Stimulated activated CD4-positive, alpha-beta T cell treated with anti-CD3 and anti-CD28 coated beads, Interleukin-1b, Interleukin-23, amount 100 ng/mL, for 1 hour (primary cell): ENCODE measurements around the gene NCAN.

Experiments
- DNase-seq, 2 donors: peaks; one replicate each; pipeline ENCODE4 v3.0.0-alpha.2; 2020; ENCODE audit warnings: low read depth in 2 of 2

NCAN gene

DNA sequence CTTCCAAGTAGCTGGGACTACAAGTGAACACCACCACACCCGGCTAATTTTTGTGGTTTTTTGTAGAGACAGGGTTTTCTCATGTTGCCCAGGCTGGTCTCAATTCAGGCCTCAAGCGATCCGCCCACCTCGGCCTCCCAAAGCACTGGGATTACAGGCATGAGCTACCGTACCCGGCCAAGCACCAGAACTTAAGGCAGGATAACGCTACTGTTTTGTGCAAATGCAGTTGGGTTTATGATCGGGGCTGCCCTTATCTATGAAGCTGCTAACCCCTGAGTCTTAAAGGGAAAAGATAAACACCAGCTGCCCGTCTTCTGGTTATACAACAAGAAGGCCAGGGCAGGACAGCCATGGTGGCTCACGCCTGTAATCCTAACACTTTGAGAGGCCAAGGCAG lies 73.9 kb downstream of the NCAN start:
- no peak for DNase-seq

DNA sequence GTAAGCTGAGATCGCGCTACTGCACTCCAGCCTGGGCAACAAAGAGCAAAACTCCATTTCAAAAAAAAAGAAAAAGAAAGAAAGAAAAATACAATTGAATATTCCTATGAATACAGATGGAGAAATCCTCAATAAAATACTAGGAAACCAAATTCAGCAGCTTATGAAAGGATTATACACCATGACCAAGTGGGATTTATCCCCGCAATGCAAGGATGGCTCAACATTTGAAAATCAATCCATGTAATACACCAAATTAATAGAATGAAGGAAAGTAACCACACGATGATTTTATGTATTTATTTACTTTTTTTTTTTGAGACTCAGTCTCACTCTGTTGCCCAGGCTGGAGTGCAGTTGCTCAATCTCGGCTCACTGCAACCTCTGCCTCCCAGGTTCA lies 80.8 kb downstream of the NCAN start:
- DNase-seq: no peak

DNA sequence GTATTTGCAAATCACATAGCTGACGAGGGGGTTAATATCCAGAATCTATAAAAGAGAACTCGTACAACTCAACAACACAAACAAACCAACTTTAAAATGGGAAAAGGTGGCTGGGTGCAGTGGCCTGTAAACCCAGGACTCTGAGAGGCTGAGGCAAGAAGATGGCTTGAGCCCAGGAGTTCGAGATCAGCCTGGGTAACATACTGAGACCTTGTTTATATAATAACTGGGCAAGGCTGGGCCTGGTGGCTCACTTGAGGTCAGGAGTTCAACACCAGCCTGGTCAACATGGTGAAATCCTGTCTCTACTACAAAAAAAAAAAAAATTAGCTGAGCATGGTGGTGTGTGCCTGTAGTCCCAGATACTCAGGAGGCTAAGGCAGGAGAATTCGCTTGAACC lies 83.2 kb downstream of the NCAN start:
- DNase-seq: no peak

DNA sequence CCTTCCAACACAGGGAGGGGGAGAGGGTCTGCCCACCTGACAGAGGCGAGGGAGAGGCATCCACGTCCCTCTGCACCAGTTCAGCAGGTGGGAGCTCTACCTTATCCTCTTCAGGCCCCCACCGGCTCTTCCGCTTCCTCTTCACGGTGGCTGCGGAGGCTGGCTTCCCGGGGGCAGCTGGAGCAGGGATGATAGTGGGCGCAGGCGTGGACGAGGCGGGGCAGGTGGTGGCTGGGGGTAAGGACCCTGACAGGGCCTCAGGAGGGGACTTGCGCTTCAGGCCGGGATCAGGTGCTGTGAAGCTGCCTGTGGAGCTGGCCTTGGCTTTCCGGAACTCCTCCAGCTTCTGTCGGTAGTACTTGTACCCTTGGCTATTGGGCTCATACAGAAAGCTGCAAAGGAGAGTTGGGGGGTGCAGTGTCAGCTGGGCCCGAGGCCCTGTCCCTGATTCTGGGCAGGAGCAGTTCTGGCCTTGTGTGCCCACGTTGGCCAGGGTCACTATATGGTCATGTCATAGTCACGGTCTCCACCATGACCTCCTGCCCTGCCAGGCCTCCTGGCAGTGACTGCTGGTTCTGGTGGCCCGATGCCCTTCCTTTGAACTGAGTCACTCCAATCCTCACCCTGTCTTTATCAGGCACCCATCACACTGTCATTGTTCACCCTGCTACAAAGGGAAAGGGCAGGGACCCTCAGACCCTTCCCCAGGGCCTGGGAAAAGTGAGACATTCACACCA lies 85.4 kb downstream of the NCAN start:
- no peak for DNase-seq

DNA sequence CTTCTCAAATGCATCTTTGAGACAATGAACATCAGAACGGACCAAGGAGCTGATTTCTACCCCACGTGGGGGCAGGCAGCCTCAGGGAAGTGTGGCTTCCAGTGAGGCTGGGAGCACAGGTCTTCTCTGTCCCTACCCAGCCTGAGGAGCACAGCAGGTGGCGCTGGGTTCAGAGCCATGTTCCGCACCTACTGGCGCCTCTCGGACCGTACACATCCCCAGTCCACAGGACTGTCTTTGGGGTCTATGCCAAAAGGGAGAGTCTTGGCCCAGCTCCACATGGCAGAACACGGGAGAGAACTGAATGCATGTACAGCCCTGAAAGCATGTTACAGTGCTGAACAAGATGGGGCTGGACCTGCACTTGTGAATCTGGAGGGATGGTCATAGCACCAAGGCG lies 86.0 kb downstream of the NCAN start:
- DNase-seq: no peak

DNA sequence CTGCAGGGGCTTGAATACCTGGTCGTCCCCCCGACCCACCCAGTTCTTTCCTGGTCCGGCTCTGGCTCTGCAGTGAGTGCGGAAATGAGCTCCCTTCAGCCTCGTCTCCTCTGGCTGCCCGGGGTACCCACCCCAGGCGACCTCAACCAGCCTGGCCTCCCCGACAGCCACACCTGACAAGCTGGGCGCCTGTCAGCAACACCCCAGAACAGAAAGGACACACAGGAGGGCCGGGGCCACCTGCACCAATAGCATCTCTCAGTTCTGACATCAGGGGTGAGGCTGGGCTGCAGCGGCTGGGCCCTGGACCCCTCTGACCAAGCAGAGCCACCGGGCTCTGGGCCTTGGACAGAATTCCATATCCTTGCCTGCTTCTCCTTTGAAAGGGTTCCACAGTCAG lies 88.9 kb downstream of the NCAN start:
- no peak for DNase-seq
